HG03354 (cell line): ENCODE results near the gene KANSL3.

Experiments
- ATAC-seq: cut with Tn5 transposase; IDR thresholded peaks from one replicate; pipeline ENCODE4 v1.9.1; 2021; ENCODE audit warnings: mild to moderate bottlenecking; ENCODE audit not compliant: unreplicated experiment, poor library complexity, severe bottlenecking

Gene KANSL3

DNA sequence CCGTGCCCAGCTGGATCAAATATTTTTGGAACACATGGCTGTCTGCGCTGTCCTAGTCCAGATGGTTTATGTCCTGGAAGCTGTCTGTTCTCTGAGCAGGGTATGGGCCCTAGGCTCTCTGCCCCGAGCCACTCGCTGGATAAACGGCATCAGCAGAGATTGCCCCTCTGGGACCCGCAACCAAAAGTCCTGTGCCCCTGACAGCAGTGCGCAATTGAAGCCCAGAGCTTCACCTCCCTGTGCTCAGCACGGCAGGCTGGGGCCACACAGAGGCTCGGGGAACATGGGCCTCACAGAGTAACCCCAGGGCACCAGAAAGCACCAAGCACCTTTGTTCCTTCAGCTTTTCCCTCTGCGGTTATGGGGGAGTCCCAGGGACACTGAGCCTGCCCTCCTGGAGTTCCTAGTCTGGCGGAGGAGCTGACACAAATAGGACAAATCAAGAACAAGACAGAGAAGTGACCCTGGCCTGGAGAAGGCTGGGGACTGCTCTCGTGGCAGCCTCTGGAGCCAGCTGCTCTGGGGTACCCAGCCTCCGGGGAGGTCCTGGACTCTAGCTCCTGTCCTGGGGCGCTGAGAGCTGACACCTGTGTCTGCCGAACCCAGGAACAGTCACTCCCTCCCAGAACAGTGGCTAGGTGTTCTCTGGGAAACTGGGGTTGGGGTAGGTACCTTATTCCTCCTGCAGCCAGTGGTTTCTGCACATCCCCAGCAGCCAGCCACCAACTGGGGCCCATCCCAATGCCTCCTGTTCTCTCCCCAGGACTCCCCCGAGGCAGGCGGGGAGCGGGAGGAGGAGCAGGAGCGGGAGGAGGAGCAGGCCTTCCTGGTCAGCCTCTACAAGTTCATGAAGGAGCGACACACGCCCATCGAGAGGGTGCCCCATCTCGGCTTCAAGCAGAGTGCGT, 89.3 kb downstream of the KANSL3 start:
- ATAC-seq: no peak

DNA sequence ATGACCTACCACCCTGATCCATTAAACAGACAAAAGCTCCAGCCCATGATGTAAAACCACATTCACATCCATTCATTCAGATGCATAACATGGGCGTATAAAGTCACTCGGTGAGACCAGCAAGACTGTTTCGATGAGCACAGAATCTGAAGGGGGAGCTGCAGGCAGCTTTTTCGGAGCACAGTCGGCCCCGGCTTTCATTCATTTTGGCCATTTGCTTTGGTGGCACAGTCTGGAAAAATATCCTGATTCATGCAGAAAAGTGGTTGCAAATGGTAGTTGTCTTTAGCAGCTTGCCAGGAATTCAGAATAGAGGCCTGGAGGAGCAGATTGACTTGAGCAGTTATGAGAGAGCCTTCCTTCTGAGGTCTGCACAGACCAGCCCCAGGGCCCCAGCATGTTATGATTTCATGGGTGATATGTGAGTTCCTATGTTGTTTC, 90.4 kb downstream of the KANSL3 start:
- ATAC-seq: no peak

DNA sequence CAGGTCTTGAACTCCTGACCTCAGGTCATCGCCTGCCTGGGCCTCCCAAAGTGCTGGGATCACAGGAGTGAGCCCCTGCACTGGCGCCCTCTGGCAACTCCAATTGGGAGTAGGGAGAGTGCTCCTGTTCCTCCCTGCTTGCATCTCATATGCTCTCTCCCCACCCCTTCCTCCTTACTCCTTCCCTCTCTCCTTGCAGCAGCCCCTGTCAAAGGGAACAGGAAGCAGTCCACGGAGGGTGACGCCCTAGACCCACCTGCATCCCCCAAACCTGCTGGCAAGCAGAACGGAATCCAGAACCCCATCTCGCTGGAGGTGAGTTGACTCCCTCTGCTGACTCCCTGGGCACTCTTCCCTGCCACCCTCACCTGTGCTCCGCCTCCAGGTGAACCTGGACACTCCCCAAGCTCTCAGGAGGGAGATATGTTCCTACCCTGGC, 90.9 kb downstream of the KANSL3 start:
- no peak for ATAC-seq

DNA sequence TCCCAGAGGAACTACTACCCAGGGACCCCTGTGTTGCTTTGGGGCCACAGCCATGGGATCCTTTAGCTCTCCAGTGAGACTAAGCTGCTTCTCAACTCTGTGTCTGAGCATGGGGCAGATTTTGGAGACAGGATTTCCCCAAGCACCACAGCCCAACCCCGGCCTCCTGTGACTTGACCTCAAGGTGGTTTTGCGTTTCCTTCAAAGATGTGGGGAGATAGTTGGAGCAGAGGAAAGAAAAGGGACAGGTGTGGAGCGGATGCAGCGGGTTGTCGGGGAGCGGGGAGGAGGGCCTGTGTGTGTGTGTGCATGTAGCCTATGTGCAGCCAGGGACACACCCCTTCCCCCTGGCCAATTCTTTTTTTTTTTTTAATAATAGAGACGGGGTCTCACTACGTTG, 91.3 kb downstream of the KANSL3 start:
- ATAC-seq: no peak

DNA sequence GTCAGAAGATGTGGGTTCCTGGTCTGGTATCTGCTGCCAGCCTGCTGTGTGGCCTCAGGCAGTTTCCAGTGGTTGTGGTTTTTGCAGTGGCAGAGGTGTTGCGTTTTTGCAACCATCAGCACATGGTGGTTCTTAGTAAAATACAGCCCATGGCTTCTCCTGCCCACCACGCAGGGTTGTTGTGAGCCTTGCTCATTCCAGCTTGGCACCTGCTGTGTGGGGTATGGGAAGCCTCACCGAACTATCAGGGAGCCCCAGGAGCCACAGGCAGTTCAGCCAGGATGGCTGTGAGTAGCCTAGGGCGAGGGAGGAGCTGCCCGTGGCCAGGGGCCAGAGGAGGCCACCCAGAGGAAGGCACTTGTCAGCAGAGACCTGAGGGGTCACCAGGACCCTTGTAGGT, 91.8 kb downstream of the KANSL3 start:
- ATAC-seq: no peak
